GM23338 (cell line): Measurements from ENCODE around the gene COPE. TPM values are rescaled to one million over a fixed set of nuclear protein-coding genes. Genes with fewer than 3 reads are reported as not detected.

Experiments
- ATAC-seq: fragments of 200-7000 bp; cut with Tn5 transposase; 3 replicates; pipeline ENCODE4 v1.9.1; 2020
- DNase-seq: peaks from one replicate; pipeline ENCODE4 v3.0.0-alpha.2; 2015; ENCODE audit warnings: low spot score
- H2AFZ ChIP-seq: fragments of 200-600 bp; sonication (generic); 2 replicates; pipeline ENCODE4 v1.8.0; 2016; ENCODE audit warnings: antibody characterized with exemption, mild to moderate bottlenecking, moderate library complexity
- H3F3A ChIP-seq: fragments of 200-600 bp; sonication (generic); replicated peaks from 2 replicates; pipeline ENCODE4 v1.8.0; 2017; ENCODE audit warnings: antibody characterized with exemption, mixed run types, low read depth
- H3K27ac ChIP-seq: fragments of 200-600 bp; sonication (generic); 2 replicates; pipeline ENCODE4 v1.6.1; 2016; ENCODE audit warnings: low read depth
- H3K27me3 ChIP-seq: fragments of 200-600 bp; sonication (generic); 2 replicates; pipeline ENCODE4 v1.8.0; 2016; ENCODE audit warnings: mild to moderate bottlenecking, mixed run types, moderate library complexity; ENCODE audit not compliant: insufficient read depth
- H3K36me3 ChIP-seq: fragments of 200-600 bp; sonication (generic); 2 replicates; pipeline ENCODE4 v1.8.0; 2016; ENCODE audit warnings: mild to moderate bottlenecking; ENCODE audit not compliant: insufficient read depth
- H3K4me1 ChIP-seq: fragments of 200-600 bp; sonication (generic); 2 replicates; pipeline ENCODE4 v1.8.0; 2016; ENCODE audit warnings: mild to moderate bottlenecking, moderate library complexity; ENCODE audit not compliant: insufficient read depth
- H3K4me2 ChIP-seq: fragments of 200-600 bp; sonication (generic); 2 replicates; pipeline ENCODE4 v1.7.1; 2017; ENCODE audit warnings: mixed run types
- H3K4me3 ChIP-seq: fragments of 200-600 bp; sonication (generic); 2 replicates; pipeline ENCODE4 v1.6.1; 2016; ENCODE audit warnings: mixed run types
- H3K79me2 ChIP-seq: fragments of 200-600 bp; sonication (generic); replicated peaks from 2 replicates; pipeline ENCODE4 v1.8.0; 2017; ENCODE audit warnings: mild to moderate bottlenecking; ENCODE audit not compliant: insufficient read depth
- H3K9me2 ChIP-seq: fragments of 200-600 bp; sonication (generic); 2 replicates; pipeline ENCODE4 v1.8.0; 2017; ENCODE audit not compliant: insufficient read depth
- H4K20me1 ChIP-seq: fragments of 200-600 bp; sonication (generic); replicated peaks from 2 replicates; pipeline ENCODE4 v1.8.0; 2017; ENCODE audit warnings: mild to moderate bottlenecking; ENCODE audit not compliant: insufficient read depth
- H3K27ac Mint-ChIP-seq: 2 replicates; pipeline ENCODE4 v1.8.0; 2020; ENCODE audit warnings: inconsistent platforms, mild to moderate bottlenecking, moderate library complexity, mixed read lengths
- H3K27me3 Mint-ChIP-seq: 3 replicates; pipeline ENCODE4 v1.8.0; 2022; ENCODE audit warnings: low read depth, mild to moderate bottlenecking, moderate library complexity, mixed read lengths, inconsistent platforms; ENCODE audit not compliant: insufficient read depth, poor library complexity
- H3K36me3 Mint-ChIP-seq: 3 replicates; pipeline ENCODE4 v1.8.0; 2021; ENCODE audit warnings: low read depth, mild to moderate bottlenecking, inconsistent platforms, moderate library complexity, mixed read lengths
- H3K4me1 Mint-ChIP-seq: 3 replicates; pipeline ENCODE4 v1.8.0; 2020; ENCODE audit warnings: mild to moderate bottlenecking, inconsistent platforms, mixed read lengths
- H3K4me3 Mint-ChIP-seq: 3 replicates; pipeline ENCODE4 v1.8.0; 2021; ENCODE audit warnings: moderate library complexity, mild to moderate bottlenecking, inconsistent platforms, mixed read lengths
- H3K9me3 Mint-ChIP-seq: 3 replicates; pipeline ENCODE4 v1.8.0; 2020; ENCODE audit warnings: moderate library complexity, mild to moderate bottlenecking, inconsistent platforms, mixed read lengths
- CREB1 ChIP-seq: fragments of 250-450 bp; sonication (Bioruptor Pico); IDR thresholded peaks from 2 replicates; pipeline ENCODE4 v1.5.0; 2020; ENCODE audit warnings: low read depth, mild to moderate bottlenecking, moderate library complexity
- EZH2 ChIP-seq: fragments of 200-600 bp; sonication (generic); IDR thresholded peaks from one replicate; pipeline ENCODE4 v1.8.0; 2017; ENCODE audit warnings: antibody characterized with exemption, mild to moderate bottlenecking, low read depth; ENCODE audit not compliant: unreplicated experiment
- EZH2phosphoT487 ChIP-seq: fragments of 200-600 bp; sonication (generic); IDR thresholded peaks from one replicate; pipeline ENCODE4 v1.8.1; 2018; ENCODE audit warnings: antibody characterized with exemption; ENCODE audit not compliant: unreplicated experiment
- JUNB ChIP-seq: IDR thresholded peaks from one replicate; pipeline ENCODE4 v1.6.1; 2016; ENCODE audit warnings: antibody characterized with exemption; ENCODE audit not compliant: unreplicated experiment
- NANOG ChIP-seq: IDR thresholded peaks from 2 replicates; pipeline ENCODE4 v1.6.1; 2016; ENCODE audit warnings: antibody characterized with exemption, borderline replicate concordance
- POLR2AphosphoS5 ChIP-seq: IDR thresholded peaks from 2 replicates; pipeline ENCODE4 v1.6.1; 2016; ENCODE audit warnings: antibody characterized with exemption, low read depth
- REST ChIP-seq: IDR thresholded peaks from one replicate; pipeline ENCODE4 v1.6.1; 2018; ENCODE audit warnings: antibody characterized with exemption; ENCODE audit not compliant: unreplicated experiment
- STAT1 ChIP-seq: IDR thresholded peaks from one replicate; pipeline ENCODE4 v1.6.1; 2016; ENCODE audit warnings: antibody characterized with exemption; ENCODE audit not compliant: unreplicated experiment
- ZNF114 ChIP-seq: fragments of 250-450 bp; sonication (Bioruptor Pico); IDR thresholded peaks from 2 replicates; pipeline ENCODE4 v1.5.0; 2020; ENCODE audit warnings: mild to moderate bottlenecking, moderate library complexity
- ZNF331 ChIP-seq: fragments of 250-450 bp; sonication (Bioruptor Pico); IDR thresholded peaks from 2 replicates; pipeline ENCODE4 v1.5.0; 2020; ENCODE audit warnings: low read depth, mild to moderate bottlenecking, moderate library complexity
- polyA plus RNA-seq: library from polyadenylated mRNA; unstranded; fragments of >200 nt; fragmentation: Nextera tagmentation; extraction: Ambion mirVana; gene quantifications from 2 replicates; pipeline ENCODE4 v1.2.1, GENCODE V29; 2016
- total RNA-seq: library from RNA; depleted of rRNA; stranded (reverse); fragments of >200 nt; shearing (Covaris generic); gene quantifications from 2 replicates; pipeline ENCODE4 v1.2.3, GENCODE V29; 2014
- TF ChIP-seq, protein P1 (sequence below), 2 experiments: fragments of 200-600 bp in 1 of 2; sonication (generic) in 1 of 2; conservative IDR thresholded peaks; 2 replicates each; pipeline versions ENCODE4 v1.5.1 to v1.6.1; 2016 to 2017; ENCODE audit warnings: antibody characterized with exemption in 2 of 2, low read depth in 2 of 2, mild to moderate bottlenecking in 2 of 2, moderate library complexity in 1 of 2
- TF ChIP-seq, protein P2 (sequence below): IDR thresholded peaks from 2 replicates; pipeline ENCODE4 v1.6.1; 2016; ENCODE audit warnings: antibody characterized with exemption
- TF ChIP-seq, protein P3 (sequence below): fragments of 250-450 bp; sonication (Bioruptor Pico); IDR thresholded peaks from 2 replicates; pipeline ENCODE4 v1.5.0; 2020; ENCODE audit warnings: mild to moderate bottlenecking, moderate library complexity

COPE gene
- total and polyA plus RNA-seq, 2 experiments from 2014 or later = 263 TPM

GRCh38 chr19:18946335-18946734 lies 27.1 kb upstream of the COPE start:
- no peak overlapping the region for H3K4me2 ChIP-seq
- no peaks in the 10 kb centered on the region for H3K27me3 ChIP-seq
- H3K27ac ChIP-seq = no peak overlapping the region
- Mint-ChIP-seq H3K36me3 (peaks cover 12% of the 10 kb centered on the region; the same call in 2 of the 3 replicates), H3K27ac (no peak overlapping the region), H3K4me1 (peaks cover 11% of the 10 kb centered on the region), H3K9me3 (no peaks in the 10 kb centered on the region), H3K27me3 (peaks cover 20% of the 10 kb centered on the region), H3K4me3 (no peak overlapping the region)
- H3F3A ChIP-seq = peaks cover 7% of the 10 kb centered on the region; the same call in 1 of the 2 replicates
- TF ChIP-seq ZNF114 (CRISPR knock-in tag) (no peak), STAT1 (no peak), CREB1 (CRISPR knock-in tag) (no peak), REST (no peak), NANOG (no peak), JUNB (no peak), EZH2 (no peak), ZNF331 (no peak), POLR2AphosphoS5 (no peak), EZH2phosphoT487 (no peak)
- TF ChIP-seq, protein P1, sequence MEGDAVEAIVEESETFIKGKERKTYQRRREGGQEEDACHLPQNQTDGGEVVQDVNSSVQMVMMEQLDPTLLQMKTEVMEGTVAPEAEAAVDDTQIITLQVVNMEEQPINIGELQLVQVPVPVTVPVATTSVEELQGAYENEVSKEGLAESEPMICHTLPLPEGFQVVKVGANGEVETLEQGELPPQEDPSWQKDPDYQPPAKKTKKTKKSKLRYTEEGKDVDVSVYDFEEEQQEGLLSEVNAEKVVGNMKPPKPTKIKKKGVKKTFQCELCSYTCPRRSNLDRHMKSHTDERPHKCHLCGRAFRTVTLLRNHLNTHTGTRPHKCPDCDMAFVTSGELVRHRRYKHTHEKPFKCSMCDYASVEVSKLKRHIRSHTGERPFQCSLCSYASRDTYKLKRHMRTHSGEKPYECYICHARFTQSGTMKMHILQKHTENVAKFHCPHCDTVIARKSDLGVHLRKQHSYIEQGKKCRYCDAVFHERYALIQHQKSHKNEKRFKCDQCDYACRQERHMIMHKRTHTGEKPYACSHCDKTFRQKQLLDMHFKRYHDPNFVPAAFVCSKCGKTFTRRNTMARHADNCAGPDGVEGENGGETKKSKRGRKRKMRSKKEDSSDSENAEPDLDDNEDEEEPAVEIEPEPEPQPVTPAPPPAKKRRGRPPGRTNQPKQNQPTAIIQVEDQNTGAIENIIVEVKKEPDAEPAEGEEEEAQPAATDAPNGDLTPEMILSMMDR (conservative IDR thresholded peaks at IDR 0.05; ENCODE audit: low read depth in 2 of 2) = no peak
- TF ChIP-seq, protein P2, sequence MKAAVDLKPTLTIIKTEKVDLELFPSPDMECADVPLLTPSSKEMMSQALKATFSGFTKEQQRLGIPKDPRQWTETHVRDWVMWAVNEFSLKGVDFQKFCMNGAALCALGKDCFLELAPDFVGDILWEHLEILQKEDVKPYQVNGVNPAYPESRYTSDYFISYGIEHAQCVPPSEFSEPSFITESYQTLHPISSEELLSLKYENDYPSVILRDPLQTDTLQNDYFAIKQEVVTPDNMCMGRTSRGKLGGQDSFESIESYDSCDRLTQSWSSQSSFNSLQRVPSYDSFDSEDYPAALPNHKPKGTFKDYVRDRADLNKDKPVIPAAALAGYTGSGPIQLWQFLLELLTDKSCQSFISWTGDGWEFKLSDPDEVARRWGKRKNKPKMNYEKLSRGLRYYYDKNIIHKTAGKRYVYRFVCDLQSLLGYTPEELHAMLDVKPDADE = no peak
- TF ChIP-seq, protein P3, sequence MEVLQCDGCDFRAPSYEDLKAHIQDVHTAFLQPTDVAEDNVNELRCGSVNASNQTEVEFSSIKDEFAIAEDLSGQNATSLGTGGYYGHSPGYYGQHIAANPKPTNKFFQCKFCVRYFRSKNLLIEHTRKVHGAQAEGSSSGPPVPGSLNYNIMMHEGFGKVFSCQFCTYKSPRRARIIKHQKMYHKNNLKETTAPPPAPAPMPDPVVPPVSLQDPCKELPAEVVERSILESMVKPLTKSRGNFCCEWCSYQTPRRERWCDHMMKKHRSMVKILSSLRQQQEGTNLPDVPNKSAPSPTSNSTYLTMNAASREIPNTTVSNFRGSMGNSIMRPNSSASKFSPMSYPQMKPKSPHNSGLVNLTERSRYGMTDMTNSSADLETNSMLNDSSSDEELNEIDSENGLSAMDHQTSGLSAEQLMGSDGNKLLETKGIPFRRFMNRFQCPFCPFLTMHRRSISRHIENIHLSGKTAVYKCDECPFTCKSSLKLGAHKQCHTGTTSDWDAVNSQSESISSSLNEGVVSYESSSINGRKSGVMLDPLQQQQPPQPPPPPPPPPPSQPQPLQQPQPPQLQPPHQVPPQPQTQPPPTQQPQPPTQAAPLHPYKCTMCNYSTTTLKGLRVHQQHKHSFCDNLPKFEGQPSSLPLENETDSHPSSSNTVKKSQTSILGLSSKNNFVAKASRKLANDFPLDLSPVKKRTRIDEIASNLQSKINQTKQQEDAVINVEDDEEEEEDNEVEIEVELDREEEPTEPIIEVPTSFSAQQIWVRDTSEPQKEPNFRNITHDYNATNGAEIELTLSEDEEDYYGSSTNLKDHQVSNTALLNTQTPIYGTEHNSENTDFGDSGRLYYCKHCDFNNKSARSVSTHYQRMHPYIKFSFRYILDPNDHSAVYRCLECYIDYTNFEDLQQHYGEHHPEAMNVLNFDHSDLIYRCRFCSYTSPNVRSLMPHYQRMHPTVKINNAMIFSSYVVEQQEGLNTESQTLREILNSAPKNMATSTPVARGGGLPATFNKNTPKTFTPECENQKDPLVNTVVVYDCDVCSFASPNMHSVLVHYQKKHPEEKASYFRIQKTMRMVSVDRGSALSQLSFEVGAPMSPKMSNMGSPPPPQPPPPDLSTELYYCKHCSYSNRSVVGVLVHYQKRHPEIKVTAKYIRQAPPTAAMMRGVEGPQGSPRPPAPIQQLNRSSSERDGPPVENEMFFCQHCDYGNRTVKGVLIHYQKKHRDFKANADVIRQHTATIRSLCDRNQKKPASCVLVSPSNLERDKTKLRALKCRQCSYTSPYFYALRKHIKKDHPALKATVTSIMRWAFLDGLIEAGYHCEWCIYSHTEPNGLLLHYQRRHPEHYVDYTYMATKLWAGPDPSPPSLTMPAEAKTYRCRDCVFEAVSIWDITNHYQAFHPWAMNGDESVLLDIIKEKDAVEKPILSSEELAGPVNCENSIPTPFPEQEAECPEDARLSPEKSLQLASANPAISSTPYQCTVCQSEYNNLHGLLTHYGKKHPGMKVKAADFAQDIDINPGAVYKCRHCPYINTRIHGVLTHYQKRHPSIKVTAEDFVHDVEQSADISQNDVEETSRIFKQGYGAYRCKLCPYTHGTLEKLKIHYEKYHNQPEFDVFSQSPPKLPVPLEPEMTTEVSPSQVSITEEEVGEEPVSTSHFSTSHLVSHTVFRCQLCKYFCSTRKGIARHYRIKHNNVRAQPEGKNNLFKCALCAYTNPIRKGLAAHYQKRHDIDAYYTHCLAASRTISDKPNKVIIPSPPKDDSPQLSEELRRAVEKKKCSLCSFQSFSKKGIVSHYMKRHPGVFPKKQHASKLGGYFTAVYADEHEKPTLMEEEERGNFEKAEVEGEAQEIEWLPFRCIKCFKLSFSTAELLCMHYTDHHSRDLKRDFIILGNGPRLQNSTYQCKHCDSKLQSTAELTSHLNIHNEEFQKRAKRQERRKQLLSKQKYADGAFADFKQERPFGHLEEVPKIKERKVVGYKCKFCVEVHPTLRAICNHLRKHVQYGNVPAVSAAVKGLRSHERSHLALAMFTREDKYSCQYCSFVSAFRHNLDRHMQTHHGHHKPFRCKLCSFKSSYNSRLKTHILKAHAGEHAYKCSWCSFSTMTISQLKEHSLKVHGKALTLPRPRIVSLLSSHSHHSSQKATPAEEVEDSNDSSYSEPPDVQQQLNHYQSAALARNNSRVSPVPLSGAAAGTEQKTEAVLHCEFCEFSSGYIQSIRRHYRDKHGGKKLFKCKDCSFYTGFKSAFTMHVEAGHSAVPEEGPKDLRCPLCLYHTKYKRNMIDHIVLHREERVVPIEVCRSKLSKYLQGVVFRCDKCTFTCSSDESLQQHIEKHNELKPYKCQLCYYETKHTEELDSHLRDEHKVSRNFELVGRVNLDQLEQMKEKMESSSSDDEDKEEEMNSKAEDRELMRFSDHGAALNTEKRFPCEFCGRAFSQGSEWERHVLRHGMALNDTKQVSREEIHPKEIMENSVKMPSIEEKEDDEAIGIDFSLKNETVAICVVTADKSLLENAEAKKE (CRISPR knock-in tag) = no peak
- H3K4me3 ChIP-seq = no peak overlapping the region
- H3K79me2 ChIP-seq = no peaks in the 10 kb centered on the region
- H2AFZ ChIP-seq = no peak overlapping the region
- no peaks in the 10 kb centered on the region; the same call in none of the 2 replicates for H3K4me1 ChIP-seq
- no peaks in the 10 kb centered on the region for H3K36me3 ChIP-seq
- no peak for DNase-seq
- H3K9me2 ChIP-seq = no peaks in the 10 kb centered on the region
- H4K20me1 ChIP-seq = no peaks in the 10 kb centered on the region
- no peak for ATAC-seq
